Activated CD8-positive, alpha-beta memory T cell treated with anti-CD3 and anti-CD28 coated beads for 4 hours (primary cell): ENCODE results near the gene ACAD11.
"Not testable (repeated sequence)": the region's sequence is repeated elsewhere in the genome, so short reads cannot be mapped to it uniquely, and the experiment has no call there.

Source experiments
- DNase-seq, 2 donors: peaks; one replicate each; pipeline ENCODE4 v3.0.0-alpha.2; 2020; ENCODE audit warnings: low read depth in 2 of 2

ACAD11 gene

DNA sequence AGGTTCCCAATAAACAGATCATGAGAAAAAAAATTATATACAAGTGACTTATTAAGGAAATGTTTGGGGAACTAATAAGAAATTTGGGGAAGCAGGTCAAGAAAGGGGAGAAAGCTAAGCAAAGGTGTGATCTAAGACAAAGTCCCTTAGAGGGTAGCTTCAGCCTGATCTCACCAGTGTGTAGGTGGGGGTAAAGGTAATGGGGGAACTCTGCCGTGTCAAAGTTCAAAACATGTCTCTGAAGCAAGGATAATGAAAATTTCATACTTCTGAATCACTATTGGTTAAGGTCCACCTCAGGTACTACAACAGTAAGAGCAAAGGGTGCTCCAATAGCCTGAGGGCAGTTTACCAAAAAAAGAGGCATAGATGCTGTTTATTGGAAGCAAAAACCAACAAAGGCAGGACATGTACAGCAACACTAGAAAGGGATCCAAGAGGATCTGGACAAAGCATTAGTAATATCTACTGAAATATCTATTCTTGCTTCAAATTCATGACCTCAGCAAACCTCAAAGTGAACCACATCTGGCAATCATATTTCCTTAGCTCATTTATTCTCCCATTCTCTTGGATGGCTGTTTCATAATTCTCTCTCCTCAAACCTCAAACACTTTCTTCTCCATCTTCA, 6.9 kb downstream of the ACAD11 start:
- DNase-seq: no peak

DNA sequence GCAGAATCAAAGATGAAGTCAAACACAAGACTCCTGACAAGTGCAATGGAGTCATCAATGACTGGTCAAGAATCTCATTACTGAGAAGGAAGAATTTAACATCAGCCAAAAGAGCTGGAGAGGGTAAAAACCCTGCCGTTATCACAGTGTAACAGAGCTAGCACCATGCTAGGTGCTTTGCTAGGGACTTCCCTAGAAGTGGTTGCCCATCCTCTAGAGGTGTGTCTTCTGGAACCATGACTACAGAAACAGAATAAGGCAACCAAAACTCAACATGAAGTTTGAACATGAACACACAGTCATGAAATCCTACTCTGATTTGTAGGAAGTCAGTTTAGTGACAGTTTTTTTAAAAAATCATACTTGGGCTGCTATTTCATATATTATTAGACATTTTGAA, 9.5 kb downstream of the ACAD11 start:
- DNase-seq: no peak

- DNase-seq: no peak
Observed at GRCh38 chr3:132645058-132645457, 14.6 kb downstream of the ACAD11 start.

DNA sequence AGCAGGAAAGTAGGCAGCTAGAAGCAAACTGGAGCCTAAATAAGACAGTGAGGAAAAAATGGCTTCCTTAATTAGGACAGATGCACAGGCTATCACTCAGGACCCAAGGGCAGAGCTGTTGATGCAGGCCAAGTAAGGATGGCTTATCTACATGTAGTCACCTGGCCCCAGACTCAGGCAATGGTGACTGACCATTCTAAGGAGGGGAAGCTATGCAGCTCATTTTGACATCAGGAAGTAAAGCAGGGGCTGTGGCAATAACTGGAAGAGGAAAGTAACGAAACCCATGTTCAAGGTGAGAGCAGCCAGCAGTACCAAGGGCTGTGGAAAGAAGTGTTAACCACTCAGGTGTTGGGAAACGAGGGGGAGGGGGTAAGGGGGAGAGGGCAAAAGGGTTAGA, 16.2 kb downstream of the ACAD11 start:
- DNase-seq: no peak

GRCh38 chr3:132642539-132642847, 17.1 kb downstream of the ACAD11 start:
- DNase-seq: no peak

DNA sequence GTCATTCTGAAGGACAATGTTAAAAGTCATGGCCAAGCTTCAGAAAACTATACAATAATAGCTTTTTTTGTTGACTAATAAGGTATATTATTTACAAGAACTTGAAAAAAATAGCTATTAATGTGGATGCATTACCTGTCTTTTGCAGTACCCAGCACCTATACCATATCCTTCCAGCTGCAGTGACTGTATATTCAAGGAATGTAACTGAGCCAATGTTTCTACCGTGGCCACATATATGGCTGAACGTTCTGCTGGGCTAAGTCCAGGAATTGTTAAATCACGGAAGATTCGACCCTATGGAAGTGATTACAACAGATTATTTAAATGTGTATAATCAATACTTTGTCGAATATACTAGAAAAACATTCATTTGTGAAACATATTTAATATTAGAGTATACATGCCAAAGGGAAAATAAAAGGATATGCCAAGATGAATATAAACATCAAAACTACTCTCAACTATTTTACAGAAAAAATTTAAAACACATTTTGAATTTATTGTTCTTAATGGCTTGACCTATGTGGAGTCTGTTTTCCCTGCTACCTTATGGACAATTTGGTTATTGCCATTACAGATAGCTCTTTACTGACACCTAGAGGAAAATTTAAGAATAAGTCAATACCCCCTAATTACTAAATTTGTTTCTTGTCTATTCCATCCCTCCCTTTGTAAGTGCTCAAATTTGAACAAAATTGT, 17.6 kb downstream of the ACAD11 start:
- no peak for DNase-seq

DNA sequence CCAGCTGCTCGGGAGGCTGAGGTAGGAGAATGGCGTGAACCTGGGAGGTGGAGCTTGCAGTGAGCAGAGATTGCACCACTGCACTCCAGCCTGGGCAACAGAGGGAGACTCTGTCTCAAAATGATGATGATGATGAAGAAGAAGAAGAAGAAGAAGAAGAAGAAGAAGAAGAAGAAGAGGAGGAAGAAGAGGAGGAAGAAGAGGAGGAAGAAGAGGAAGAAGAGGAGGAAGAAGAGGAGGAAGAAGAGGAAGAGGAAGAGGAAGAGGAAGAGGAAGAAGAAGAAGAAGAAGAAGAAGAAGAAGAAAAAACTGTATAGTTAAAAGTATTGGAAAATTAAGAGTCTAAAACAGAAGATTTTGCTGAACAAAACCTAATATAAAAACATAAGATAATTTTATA, 18.2 kb downstream of the ACAD11 start:
- DNase-seq: not testable (repeated sequence)

DNA sequence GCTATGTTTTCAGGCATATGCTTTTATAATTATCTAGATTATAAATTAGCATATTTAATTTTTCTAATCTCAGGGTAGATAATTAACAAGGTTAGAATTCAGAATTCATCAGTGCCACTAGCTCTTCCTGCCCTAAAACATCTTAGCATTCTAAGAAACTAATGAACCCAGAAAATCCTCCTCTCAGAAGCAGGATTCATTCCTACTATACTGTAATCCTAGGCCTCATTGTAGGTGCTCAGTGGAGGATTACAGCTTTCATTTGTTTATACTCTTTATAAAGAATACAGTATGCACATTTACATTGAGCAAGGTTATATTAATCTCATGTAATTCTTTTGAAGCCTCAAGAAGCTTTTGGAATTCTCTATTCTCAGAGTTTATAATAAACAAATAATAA, 20.9 kb downstream of the ACAD11 start:
- no peak for DNase-seq

DNA sequence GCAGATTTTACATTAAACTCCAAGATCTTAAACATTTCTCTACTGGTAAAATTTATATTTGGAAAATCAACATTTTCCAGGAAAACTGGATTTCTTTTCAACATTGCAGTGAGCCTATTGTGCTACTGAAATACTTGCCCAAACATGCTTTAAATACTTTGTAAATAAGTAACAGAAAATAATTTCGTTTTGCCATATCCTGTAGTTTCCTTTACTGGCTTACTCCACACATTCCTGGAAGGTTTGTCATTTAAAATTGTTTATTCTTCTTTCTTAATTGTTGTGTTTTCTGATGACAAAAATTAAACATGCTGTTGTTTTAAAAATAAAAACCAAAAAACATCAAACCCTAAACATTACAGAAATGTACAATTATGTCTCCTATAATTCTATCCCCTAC, 22.0 kb downstream of the ACAD11 start:
- no peak for DNase-seq

GRCh38 chr3:132635052-132635451, 24.6 kb downstream of the ACAD11 start:
- no peak for DNase-seq

DNA sequence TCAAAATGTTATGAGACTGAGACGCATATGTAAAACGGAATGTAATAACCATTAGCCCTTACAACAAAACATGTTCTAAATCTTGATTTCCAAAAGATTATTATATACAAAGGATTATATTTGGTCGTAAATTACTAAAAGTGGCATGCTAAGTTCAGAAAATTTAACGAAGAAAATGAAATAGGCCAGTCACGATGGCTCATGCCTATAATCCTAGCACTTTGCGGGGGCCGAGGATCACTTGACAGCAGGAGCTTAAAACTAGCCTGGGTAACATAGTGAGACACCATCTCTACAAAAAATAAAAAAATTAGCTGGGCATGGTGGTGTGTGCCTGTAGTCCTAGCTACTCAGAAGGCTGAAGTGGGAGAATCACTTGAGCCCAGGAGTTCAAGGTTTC, 29.0 kb downstream of the ACAD11 start:
- no peak for DNase-seq

DNA sequence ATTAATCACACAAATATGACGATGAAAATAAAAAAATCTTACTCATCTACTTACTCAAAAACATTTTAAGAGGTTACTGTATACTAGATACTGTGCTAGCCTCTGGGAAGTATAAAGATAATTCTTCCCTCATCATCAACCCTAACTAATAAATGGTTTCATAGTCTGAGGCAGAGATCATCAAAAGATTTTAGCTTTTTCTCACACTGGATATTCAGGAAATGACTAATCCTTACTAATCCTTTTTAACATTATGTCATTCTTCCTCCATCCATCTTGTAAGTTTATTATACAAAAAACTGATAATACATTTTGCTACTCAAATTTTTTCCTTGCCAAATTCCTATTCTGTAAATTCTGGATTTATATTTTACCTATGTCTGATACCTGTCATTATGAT, 29.7 kb downstream of the ACAD11 start:
- no peak for DNase-seq

DNA sequence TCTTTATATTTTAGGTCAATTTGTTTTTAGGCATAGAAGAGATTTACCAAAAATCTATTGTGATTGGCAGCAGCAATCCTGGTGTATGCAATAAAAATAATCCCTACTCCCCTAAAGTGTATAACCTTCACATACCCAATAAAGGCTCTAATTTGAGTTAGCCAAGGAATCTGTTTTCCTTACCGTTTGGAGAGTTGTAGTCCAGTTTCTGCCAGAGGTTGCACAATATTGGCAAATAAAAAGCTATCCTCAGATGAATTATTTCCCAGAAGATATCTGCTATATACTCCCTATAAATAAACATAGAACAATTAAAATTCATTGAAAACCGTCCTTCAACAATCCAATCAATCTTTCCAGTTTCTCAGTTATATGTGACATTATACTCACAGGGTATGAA, 31.5 kb downstream of the ACAD11 start:
- DNase-seq: no peak

DNA sequence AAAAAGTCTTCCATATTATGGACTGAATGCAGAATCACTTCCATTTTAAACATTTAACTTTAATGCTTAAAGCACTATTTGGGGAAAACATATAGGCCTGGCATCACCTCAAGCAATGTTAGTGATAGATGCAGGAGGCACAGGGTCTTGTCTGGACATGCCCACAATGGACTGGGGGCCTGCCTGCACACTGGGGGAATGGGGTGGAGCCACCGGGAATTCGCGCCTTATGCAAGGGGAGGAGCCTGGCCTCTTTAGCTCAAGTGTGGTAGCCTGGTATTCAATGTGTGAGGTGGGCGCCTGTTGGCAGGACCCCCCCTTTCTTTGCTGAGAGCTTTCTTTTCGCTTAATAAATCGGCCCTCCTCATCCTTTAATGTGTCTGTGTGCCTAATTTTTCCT, 32.7 kb downstream of the ACAD11 start:
- DNase-seq: no peak

GRCh38 chr3:132625613-132626012, 34.0 kb downstream of the ACAD11 start:
- no peak for DNase-seq

DNA sequence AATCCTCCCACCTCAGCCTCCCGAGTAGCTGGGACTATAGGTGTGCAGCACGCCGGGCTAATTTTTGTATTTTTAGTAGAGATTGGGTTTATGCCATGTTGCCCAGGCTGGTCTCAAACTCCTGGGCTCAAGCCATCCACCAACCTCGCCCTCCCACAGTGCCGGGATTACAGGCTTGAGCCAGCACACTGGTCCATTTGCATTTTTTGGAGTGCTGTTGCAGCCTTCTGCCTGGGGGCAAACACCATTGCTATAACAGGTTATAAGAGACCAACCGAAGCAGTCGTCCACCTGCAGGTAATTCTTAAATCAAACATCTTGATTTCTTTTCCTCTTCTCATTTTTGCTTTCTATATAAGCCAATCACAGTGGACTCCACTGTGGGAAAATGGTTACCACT, 34.8 kb downstream of the ACAD11 start:
- DNase-seq: no peak

DNA sequence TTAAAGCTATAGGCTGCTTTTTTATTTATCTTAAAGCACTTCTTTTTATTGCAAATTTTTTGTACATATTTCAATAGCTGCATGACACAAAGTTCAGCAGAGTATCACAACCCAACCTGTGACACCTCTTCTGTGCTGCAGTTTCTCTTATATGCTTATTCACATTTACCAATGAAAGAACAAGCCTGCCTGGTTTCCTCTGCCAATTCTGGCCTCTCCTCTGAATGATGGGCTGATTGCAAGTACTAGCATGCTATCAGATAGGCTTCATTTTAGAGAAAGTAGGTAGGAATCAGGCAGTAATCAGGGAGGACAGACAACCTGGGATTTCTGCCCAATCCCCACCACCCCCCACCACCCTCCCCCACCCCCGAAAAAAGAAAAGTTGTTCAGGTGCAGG, 36.0 kb downstream of the ACAD11 start:
- no peak for DNase-seq

DNA sequence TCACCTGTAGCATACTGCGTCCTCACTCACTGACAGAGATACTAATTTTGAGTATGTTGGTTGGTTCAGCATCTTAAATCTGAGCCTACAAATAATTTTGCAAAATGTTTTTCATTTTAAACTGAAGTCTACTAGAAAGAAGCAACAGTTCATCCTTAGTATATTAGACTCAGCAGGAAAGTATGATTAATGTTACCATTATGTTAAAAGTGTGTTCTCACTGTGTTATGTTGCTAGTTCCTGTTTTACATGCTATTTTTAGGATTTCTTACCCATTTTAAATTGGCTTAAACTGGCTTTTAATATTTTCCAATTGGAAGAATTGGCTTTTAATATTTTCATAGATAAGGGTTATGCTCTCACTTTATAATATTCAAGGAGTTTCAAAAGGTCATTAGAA, 36.8 kb downstream of the ACAD11 start:
- DNase-seq: no peak

- DNase-seq: no peak
Observed at GRCh38 chr3:132622148-132622547, 37.5 kb downstream of the ACAD11 start.

GRCh38 chr3:132616780-132617179, 42.8 kb downstream of the ACAD11 start:
- DNase-seq: no peak

DNA sequence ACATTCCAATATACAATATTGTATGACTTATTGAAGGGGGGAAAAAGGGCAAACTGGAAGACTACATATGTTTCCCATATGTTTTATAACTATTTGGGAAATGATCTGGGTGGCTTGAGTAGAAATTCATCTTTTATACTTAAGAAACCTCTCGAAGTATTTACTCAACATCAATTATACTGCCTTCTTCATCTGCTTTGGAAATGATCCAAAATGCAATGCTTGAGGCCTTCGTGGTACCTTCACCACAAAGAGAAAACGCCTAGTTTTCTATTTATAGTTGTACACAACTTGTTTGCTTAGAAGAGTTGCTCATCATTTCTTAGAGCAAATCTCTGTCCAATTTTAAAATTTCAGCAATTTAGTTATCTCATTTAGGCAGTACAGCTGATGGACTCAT, 43.7 kb downstream of the ACAD11 start:
- no peak for DNase-seq

GRCh38 chr3:132615301-132615700, 44.3 kb downstream of the ACAD11 start:
- not testable (repeated sequence) for DNase-seq

GRCh38 chr3:132606620-132607019, 53.0 kb downstream of the ACAD11 start:
- DNase-seq: not testable (repeated sequence)

DNA sequence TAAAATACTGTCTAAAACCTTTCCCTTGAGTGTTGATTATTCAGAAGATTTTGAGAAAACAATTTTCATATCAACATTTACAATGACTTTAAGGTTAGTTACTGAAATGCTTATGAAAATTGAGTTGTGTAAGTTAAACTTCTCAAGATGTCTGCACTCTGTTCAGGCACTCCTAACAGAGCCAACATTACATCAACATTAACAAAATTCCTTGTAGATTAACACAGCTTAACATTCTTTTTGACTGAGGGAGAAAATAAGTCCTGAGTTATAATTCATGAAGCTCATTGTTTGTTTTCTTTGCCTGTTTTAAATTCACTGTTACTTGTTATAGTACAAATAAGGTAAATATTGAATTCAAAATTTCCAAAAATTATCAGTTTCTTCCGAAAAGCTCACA, 53.5 kb downstream of the ACAD11 start:
- DNase-seq: no peak
